Stimulated activated CD4-positive, alpha-beta T cell treated with anti-CD3 and anti-CD28 coated beads, TNF-alpha, amount 100 ng/mL, for 4 hours (primary cell): Measurements from ENCODE around the gene PRSS1.
"Not testable (repeated sequence)": the region's sequence is repeated elsewhere in the genome, so short reads cannot be mapped to it uniquely, and the experiment has no call there.

Source experiments
- DNase-seq, 3 experiments: peaks; one replicate each; pipeline ENCODE4 v3.0.0-alpha.2; 2020; ENCODE audit warnings: low read depth in 3 of 3

Gene PRSS1

DNA sequence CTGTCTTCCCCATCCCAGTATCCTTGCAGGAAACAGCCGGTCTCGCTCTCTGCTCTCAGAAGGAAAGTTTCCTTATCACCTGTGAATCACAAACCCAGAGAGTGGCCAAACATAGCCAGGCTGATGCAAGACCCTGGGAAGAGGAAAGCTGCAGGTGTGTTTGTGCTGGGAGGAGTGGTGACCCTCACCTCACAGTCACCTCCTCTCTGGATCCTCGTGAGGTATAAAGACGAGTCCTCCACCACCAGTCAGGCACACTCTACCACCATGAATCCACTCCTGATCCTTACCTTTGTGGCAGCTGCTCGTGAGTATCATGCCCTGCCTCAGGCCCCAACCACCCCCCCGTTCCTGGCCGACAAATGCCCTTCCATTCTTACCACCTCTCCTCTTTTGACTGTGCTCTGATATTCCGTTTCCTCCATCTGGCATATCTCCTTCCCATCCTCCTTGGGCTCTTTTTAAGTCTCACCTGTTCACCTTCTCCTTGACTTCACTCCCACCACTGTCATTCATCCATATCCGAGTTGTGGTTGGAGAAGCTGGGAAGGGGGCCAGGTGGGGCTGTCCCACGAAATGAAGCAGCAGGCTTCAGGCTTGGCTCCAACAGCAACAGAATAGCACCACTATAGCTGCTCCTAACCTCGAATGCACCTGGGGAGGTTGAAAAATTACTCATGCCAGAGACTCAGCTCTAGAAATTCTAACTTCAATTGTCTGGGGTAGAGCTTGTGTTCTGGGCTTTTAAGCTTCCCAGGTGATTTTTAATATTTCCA is at the start of gene PRSS1:
PRSS1 (plus strand) TSS at position 255 of the 776 bp plus-strand sequence; CDS start at position 268, 13 bp downstream.
- no peak for DNase-seq

DNA sequence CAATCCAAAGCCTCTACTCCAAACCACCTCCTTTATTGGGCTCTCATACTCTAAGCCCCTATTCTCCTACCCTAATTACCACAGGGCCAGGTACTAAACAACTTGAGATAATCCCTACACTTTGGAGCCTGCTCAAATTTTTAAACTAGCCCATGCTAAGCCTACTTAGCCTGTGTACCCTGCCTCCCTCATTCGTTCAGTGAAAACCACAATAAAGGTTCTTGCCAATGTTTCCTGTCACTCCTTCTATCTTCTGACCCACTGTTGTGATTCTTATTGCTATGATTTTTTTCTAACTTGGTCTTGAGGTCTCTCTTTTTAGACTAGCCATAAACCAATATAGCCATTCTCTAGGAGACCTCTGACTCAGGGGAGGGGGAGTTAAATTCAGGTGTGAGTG is 48.3 kb upstream of the PRSS1 start:
- not testable (repeated sequence) for DNase-seq

DNA sequence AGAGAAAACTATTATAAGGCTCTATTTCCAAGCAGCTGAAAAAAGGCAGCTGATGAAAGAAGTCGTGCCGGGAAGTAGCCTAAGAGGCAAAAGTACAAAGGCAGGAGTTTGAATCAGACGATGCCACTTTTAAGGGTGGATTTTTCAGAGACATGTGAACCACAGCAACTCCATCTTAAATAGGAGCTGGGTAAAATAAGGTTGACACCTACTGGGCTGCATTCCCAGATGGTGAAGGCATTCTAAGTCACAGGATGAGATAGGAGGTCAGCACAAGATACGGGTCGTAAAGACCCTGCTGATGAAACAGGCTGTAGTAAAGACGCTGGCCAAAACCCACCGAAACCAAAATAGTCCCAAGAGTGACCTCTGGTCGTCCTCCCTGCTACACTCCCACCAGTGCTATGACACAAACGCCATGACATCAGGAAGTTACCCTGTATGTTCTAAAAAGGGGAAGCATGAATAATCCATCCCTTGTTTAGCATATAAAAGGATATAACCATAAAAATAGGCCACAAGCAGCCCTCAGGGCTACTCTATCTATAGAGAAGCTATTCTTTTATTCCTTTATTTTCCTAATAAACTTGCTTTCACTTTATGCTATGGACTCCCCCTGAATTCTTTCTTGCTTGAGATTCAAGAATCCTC is 45.5 kb upstream of the PRSS1 start:
- DNase-seq, result no peak

DNA sequence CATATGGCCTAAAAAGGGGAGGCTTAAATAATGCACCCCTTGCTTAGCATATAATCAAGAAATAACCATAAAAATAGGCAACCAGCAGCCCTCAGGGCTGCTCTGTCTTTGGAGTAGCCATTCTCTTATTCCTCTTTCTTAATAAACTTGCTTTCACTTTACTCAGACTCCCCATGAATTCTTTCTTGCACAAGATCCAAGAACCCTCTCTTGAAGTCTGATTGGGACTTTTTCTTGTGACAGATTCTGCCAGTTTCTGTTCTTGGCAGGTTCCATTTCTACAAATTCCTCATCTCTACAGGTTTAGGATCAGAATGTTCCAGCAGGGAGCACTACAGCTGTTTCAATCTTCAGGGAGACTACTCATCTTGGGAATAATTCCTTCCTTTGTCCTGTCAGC is 40.5 kb upstream of the PRSS1 start:
- not testable (repeated sequence) for DNase-seq

GRCh38 chr7:142709921-142710320 is 39.4 kb upstream of the PRSS1 start:
- DNase-seq, result no peak

- DNase-seq, result no peak
These were observed 38.1 kb upstream of the PRSS1 start for GRCh38 chr7:142711196-142711595.

DNA sequence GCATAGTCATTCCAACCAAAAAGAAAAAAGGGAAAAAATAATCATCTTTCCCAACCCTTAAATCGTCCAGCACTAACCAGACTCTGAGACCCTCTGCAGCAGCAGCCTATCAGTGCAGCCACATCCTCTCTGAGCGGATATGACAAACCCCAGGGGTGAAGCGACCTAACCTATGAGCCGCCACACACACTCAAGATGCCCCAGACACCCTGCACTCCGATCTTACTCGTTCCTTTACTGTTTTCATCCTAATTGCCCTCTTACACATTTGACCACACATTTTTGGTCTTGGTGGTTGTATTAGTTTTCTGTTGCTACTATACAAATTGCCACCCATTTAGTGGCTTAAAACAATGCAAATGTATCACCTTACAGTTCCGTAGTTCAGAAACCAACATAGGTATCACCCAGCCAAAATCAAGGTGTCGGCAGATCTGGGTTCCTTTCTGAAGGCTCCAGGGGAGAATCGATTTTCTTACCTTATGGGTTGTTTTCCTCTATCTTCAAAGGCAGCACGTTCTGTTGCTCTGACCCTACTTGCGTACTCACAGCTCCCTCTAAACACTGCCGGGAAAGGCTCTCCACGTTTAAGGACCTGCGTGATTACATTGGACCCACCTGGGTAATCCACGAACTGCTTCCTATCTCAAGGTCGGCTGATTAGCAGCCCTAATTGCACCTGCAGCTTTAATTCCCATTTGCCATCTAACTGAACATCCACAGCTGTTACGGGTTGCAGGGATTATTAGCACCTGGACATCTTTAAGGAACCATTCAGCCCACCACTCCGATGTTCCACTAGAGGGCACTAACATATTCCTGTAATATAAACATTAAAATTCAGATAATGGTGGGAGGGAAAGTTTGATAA is 37.3 kb upstream of the PRSS1 start:
- no peak for DNase-seq

DNA sequence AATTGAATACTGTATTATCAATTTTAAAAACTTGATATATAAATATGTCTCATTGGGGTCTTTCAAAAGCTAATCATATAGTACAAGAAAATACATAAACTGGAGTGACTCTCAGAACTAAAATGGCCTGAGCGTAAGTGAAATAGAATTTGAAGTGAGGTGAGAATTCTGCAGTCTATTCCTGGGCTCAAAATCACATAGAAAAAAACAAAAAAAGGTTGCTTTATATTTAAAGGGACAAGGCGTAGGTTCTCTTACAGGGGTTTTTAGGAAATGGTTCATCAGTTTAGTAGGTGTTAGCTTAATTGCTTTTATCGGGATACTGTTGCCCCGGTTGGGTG is 36.7 kb upstream of the PRSS1 start:
- DNase-seq, result no peak

DNA sequence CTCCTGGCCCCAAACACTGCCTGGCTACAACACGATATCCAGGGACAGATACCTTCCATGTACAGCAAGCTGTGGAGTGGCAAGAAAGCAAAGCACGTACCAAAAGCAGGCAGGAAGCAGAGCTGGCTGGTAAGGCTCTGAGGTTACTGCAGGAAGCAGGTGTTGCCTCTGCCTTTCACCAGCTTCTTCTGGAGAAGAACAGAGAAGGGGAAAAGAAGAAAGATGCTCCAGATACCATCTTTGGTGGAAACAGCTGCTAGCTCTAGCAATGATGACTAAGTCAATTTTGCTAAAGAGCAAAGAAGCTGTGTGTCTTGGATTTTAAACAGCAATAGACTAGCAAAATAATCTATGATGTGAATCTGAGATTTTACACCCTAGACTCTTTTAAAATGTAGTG is 34.9 kb upstream of the PRSS1 start:
- no peak for DNase-seq

DNA sequence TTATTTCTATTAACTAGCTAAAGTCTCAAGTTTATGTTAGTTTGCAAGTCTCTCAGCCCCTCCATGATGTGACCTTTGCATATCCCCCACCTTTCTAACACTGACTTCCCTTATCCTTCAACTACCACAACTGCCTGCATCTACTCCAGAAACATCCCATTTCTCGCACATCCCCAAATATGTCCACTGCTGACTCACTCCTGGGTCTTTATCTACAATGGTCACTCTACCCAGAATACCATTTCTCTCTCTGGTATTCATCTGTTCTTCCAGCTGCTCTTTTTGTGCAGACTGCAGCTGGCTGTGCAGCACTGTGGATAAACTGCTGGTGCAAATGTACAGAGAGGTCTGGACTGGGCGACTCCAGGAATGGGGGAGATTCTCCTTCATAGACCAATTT is 32.7 kb upstream of the PRSS1 start:
- no peak for DNase-seq

GRCh38 chr7:142717453-142717852 is 31.8 kb upstream of the PRSS1 start:
- no peak for DNase-seq

GRCh38 chr7:142718313-142718712 is 31.0 kb upstream of the PRSS1 start:
- no peak for DNase-seq

GRCh38 chr7:142720172-142720773 is 29.0 kb upstream of the PRSS1 start:
- DNase-seq, result no peak

DNA sequence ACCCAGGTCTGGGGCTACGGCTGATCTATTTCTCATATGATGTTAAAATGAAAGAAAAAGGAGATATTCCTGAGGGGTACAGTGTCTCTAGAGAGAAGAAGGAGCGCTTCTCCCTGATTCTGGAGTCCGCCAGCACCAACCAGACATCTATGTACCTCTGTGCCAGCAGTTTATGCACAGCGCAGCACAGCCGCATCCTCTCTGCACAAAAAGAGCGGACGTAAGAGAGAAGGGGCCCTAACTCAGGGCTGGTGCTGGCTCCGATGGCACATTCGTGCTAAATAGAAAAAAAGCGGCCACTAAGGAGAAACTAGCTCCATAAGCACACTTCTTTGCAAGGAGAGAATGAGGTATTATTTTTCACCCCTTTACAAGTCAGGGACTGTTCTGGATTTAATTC is 28.3 kb upstream of the PRSS1 start:
- no peak for DNase-seq

DNA sequence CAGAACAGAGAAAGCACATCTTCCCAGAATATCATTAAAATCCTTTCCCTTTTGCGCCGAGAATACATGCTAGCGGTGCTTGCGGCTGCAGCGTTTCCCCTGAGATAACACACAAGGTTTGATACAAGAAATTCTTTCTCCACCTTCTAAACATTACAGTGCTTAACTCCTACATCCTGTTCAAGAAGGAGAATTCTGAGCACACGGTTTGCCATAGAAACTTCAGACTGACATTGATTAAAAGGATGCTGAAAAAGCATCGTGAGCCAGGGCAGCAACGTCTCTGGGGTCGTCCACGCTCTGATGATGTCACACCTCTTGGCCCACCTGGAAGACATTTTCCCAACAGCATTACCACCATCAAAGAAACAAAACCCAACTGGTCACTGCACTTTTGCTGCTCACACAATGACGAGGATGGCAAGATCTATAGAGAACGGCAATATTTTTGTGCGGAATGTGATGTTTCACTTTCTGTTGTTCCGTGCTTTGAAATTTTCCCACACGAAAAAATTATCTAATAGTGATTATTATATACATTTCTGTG is 27.0 kb upstream of the PRSS1 start:
- no peak for DNase-seq

DNA sequence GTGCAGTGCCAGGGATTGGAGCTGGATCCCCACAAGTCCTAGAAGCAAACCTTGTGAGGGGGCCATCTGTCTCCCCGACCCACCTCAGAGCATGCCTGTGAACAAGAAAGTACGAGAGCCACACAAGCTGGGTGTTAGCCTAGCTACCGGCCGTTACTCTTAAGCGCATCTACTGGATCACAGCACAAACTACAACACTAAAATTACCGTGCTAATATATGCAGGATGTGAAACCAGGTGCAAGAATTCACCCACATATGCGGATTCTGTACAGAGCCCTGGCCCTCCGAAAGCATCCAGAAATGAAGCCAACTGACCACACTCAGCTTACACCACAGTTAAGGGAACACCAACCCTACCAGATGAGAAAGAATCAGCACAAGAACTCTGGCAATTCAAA is 16.0 kb upstream of the PRSS1 start:
- no peak for DNase-seq

- DNase-seq, result no peak
These were observed 9.3 kb upstream of the PRSS1 start for GRCh38 chr7:142739923-142740492.

DNA sequence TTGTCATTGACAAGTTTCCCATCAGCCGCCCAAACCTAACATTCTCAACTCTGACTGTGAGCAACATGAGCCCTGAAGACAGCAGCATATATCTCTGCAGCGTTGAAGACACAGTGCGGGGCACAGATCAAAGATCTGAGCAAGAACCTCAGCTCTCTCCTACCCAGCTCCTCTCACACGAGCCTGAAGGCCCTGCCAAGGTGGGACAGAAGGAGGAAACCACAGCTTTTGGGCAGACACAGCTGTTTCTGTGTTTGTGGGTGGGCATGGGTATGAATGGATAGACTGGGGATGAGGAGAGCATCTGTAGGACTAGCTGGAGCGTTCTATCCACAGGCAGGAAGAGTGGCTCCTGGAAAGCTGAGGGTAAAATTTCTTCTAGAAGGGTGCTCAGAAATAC is 8.5 kb upstream of the PRSS1 start:
- DNase-seq, result no peak

DNA sequence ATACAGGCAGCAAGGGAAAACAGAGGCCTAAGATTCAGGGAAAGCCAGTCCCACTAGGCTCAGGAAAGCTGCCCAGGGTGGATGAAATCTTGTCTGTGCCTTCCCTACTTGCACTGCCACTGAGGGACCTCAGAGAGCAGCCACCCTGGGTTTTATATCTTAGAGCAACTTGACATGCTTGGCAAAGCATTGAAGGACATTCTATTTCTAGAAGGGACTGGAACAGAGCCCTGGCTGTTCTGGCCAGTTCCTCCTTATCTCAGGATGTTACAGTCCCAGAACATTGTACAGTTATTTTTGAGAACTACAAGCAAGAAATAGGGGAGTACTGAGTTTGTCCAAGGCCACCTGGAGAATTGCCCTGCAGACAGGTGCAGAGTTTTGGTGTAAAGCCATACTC is 7.3 kb upstream of the PRSS1 start:
- not testable (repeated sequence) for DNase-seq

DNA sequence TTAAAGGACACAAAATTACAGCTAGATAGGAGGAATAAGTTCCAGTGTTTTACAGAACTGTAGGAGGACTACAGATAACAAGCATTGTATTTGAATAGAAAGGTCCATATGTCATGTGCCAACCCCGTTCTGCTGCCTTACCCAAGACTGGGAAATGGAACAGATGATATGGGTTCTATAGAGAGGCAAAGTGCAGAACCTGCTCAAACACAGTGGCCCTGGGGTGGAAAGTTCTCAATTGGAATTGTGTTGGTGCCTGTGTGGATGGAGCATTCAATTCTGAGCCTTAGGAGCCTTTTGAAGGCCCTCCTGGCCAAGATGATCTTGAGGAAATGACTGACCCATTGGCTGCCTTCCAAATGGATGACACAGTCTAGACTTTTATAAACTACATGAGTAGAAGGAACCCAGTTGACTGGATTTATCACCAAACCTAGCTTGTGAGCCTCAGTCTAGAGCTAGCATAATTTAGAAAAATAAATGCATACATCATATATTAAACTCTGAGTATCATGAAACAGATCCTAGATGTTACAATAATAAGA is 4.1 kb upstream of the PRSS1 start:
- no peak for DNase-seq

- no peak for DNase-seq
These were observed 3.5 kb upstream of the PRSS1 start for GRCh38 chr7:142745745-142746144.
